ENCODE results near the gene TNFRSF8. TPM values are rescaled to one million over a fixed set of nuclear protein-coding genes. Genes with fewer than 3 reads are reported as not detected.

The TNFRSF8 gene
- total and polyA plus RNA-seq, 9 of the 15 experiments (the other 6 are each of a cell fraction or from before 2014, with no cell fraction given) = 3.5 to 38.4 (median 17.1) TPM

DNA sequence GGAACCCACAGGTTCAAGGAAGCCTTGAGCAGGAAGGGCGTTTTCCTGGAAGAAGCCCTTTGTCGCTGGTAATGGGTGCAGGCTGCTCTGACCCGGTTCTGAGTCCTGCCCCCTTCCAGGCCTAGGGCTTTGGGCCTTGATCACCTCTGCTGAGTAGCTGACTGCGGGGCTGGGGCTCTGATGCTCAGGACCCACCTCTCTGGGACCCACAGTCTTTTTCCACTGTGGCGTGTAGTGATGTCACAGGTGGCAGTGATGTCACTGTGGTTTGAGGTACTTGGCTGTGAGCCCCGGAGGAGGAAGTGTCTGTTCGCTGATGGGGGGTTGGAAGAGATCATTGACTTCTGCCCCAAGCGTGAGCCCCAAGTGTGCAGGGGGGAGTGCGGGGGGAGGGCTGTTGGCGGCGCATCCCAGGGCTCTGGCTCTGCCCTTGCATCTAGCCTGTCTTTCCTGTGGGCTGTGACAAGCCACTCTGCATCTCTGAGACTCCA, 110.6 kb downstream of the TNFRSF8 start (continued):
- TF ChIP-seq ZNF740 (CRISPR knock-in tag; IDR thresholded peaks at IDR 0.05) = peak; percentile 70
- TF ChIP-seq ZNF740 (tag; IDR thresholded peaks at IDR 0.05) = no peak
- TF ChIP-seq NR2C2 (CRISPR knock-in tag; IDR thresholded peaks at IDR 0.05) = no peak
- TF ChIP-seq NR2C2 (tag; IDR thresholded peaks at IDR 0.05) = no peak; the same call in 1 of the 2 replicates
- no peak for TF ChIP-seq POLR3G (IDR thresholded peaks at IDR 0.05; ENCODE audit: extremely low read depth, insufficient read length, insufficient replicate concordance)
- TF ChIP-seq SMARCB1 (IDR thresholded peaks at IDR 0.05; ENCODE audit: insufficient read length, low read depth) = no peak
- TF ChIP-seq THRB (CRISPR knock-in tag; conservative IDR thresholded peaks at IDR 0.05) = no peak
- TF ChIP-seq RUNX1 (IDR thresholded peaks at IDR 0.05; ENCODE audit: low read depth) = no peak
- TF ChIP-seq GABPA (tag; conservative IDR thresholded peaks at IDR 0.05; ENCODE audit: low read depth) = peak; percentile 46; the same call in 1 of the 2 replicates
- TF ChIP-seq TFE3 (CRISPR knock-in tag; IDR thresholded peaks at IDR 0.05) = no peak
- no peak for TF ChIP-seq BCL6 (CRISPR knock-in tag; IDR thresholded peaks at IDR 0.05)
- no peak for TF ChIP-seq E2F3 (CRISPR knock-in tag; IDR thresholded peaks at IDR 0.05)
- TF ChIP-seq, protein P1, sequence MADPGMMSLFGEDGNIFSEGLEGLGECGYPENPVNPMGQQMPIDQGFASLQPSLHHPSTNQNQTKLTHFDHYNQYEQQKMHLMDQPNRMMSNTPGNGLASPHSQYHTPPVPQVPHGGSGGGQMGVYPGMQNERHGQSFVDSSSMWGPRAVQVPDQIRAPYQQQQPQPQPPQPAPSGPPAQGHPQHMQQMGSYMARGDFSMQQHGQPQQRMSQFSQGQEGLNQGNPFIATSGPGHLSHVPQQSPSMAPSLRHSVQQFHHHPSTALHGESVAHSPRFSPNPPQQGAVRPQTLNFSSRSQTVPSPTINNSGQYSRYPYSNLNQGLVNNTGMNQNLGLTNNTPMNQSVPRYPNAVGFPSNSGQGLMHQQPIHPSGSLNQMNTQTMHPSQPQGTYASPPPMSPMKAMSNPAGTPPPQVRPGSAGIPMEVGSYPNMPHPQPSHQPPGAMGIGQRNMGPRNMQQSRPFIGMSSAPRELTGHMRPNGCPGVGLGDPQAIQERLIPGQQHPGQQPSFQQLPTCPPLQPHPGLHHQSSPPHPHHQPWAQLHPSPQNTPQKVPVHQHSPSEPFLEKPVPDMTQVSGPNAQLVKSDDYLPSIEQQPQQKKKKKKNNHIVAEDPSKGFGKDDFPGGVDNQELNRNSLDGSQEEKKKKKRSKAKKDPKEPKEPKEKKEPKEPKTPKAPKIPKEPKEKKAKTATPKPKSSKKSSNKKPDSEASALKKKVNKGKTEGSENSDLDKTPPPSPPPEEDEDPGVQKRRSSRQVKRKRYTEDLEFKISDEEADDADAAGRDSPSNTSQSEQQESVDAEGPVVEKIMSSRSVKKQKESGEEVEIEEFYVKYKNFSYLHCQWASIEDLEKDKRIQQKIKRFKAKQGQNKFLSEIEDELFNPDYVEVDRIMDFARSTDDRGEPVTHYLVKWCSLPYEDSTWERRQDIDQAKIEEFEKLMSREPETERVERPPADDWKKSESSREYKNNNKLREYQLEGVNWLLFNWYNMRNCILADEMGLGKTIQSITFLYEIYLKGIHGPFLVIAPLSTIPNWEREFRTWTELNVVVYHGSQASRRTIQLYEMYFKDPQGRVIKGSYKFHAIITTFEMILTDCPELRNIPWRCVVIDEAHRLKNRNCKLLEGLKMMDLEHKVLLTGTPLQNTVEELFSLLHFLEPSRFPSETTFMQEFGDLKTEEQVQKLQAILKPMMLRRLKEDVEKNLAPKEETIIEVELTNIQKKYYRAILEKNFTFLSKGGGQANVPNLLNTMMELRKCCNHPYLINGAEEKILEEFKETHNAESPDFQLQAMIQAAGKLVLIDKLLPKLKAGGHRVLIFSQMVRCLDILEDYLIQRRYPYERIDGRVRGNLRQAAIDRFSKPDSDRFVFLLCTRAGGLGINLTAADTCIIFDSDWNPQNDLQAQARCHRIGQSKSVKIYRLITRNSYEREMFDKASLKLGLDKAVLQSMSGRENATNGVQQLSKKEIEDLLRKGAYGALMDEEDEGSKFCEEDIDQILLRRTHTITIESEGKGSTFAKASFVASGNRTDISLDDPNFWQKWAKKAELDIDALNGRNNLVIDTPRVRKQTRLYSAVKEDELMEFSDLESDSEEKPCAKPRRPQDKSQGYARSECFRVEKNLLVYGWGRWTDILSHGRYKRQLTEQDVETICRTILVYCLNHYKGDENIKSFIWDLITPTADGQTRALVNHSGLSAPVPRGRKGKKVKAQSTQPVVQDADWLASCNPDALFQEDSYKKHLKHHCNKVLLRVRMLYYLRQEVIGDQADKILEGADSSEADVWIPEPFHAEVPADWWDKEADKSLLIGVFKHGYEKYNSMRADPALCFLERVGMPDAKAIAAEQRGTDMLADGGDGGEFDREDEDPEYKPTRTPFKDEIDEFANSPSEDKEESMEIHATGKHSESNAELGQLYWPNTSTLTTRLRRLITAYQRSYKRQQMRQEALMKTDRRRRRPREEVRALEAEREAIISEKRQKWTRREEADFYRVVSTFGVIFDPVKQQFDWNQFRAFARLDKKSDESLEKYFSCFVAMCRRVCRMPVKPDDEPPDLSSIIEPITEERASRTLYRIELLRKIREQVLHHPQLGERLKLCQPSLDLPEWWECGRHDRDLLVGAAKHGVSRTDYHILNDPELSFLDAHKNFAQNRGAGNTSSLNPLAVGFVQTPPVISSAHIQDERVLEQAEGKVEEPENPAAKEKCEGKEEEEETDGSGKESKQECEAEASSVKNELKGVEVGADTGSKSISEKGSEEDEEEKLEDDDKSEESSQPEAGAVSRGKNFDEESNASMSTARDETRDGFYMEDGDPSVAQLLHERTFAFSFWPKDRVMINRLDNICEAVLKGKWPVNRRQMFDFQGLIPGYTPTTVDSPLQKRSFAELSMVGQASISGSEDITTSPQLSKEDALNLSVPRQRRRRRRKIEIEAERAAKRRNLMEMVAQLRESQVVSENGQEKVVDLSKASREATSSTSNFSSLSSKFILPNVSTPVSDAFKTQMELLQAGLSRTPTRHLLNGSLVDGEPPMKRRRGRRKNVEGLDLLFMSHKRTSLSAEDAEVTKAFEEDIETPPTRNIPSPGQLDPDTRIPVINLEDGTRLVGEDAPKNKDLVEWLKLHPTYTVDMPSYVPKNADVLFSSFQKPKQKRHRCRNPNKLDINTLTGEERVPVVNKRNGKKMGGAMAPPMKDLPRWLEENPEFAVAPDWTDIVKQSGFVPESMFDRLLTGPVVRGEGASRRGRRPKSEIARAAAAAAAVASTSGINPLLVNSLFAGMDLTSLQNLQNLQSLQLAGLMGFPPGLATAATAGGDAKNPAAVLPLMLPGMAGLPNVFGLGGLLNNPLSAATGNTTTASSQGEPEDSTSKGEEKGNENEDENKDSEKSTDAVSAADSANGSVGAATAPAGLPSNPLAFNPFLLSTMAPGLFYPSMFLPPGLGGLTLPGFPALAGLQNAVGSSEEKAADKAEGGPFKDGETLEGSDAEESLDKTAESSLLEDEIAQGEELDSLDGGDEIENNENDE (IDR thresholded peaks at IDR 0.05; ENCODE audit: low read depth, low read length) = no peak
